Measurements from ENCODE around the gene ARL2. TPM values are rescaled to one million over a fixed set of nuclear protein-coding genes. Genes with fewer than 3 reads are reported as not detected.
"Not testable (repeated sequence)": the region's sequence is repeated elsewhere in the genome, so short reads cannot be mapped to it uniquely, and the experiment has no call there.

ARL2 gene
- total RNA-seq, 2 experiments from 2014 or later: 62.4 to 65.3 TPM

- H3K36me3 Mint-ChIP-seq (ENCODE audit: low read depth): no peaks in the 10 kb centered on the region
- H3K27me3 Mint-ChIP-seq: peaks cover 6% of the 10 kb centered on the region
- H3K4me3 Mint-ChIP-seq: no peak overlapping the region
- no peak for DNase-seq
- H3K27ac Mint-ChIP-seq: peak overlapping the region; percentile 36
- H3K4me1 Mint-ChIP-seq: peaks cover 34% of the 10 kb centered on the region
- ChIA-PET POLR2A (no interaction called here), CTCF (interaction anchor here (0.6 kb wide), 1 partner anchor 26 kb away, joined by 3 read pairs; no protein-coding TSS in a partner anchor)
- no peaks in the 10 kb centered on the region for H3K9me3 Mint-ChIP-seq
Measured at GRCh38 chr11:64994318-64994717, 19.6 kb upstream of the ARL2 start.

GRCh38 chr11:64996327-64996709, 17.6 kb upstream of the ARL2 start:
- Mint-ChIP-seq H3K27me3 (peaks cover 6% of the 10 kb centered on the region), H3K36me3 (ENCODE audit: low read depth) (no peaks in the 10 kb centered on the region), H3K4me1 (peaks cover 24% of the 10 kb centered on the region), H3K9me3 (no peaks in the 10 kb centered on the region), H3K27ac (peak overlapping the region; percentile 61), H3K4me3 (peak overlapping the region; percentile 38)
- CTCF ChIA-PET: interaction anchor here (0.8 to 1.9 kb wide), 9 partner anchors 9 to 229 kb away, joined by 3 to 16 read pairs (median 3); partner anchors contain the start of gene ARL2
- POLR2A ChIA-PET: no interaction called here
- no peak for DNase-seq

DNA sequence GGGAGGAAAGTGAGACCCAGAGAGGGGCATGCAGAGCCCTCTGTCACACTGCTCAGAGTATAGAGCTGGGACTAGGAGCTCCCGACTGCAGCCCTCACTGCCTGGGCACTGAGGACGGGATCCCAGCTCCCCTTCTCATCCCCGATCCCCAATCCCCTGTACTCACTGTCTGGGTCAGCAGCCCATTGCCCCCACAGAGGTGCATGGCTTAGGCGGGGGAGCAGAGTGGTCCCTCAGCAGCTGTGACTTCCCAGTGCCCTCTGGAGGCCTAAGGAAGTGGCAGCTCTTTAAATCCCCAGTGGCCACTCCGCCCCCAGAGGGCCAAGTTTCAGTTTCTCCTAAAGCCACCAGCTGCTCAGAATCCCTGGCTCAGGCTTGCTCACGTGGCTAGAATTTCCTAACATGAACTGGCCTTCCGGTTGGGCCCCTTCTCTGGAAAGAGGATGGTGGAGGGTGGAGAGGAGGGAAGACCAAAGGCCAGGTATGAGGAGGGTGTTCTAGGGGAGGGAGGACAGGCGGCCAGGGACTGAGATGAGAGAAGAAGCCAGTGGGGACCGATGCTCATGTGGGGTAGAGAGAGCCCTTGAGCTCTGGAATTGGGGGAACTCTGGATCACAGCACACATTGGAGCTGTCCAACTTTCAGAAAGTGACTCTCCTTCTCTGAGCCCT, 17.1 kb upstream of the ARL2 start, which contains the start of gene BATF2:
BATF2 (minus strand) TSS at position 262 of the 671 bp plus-strand sequence; CDS start at position 205, 57 bp downstream.
- Mint-ChIP-seq H3K27ac (peak within 1 kb of the TSS; percentile 61), H3K9me3 (no peaks in the 10 kb centered on the region), H3K4me1 (peaks cover 24% of the 10 kb centered on the region), H3K4me3 (peak within 1 kb of the TSS; percentile 38), H3K27me3 (peaks cover 4% of the 10 kb centered on the region), H3K36me3 (ENCODE audit: low read depth) (no peaks in the 10 kb centered on the region)
- no peak for DNase-seq
- ChIA-PET CTCF (interaction anchor here (0.8 to 1.9 kb wide), 8 partner anchors 10 to 229 kb away, joined by 3 to 16 read pairs (median 4); partner anchors contain the start of gene ARL2), POLR2A (no interaction called here)

- no peak overlapping the region for H3K4me3 Mint-ChIP-seq
- ChIA-PET CTCF (interaction anchor here (1.6 to 6.3 kb wide), 4 partner anchors 9 to 26 kb away, joined by 5 to 54 read pairs (median 10); partner anchors contain the start of genes ARL2 and MAJIN), POLR2A (no interaction called here)
- H3K9me3 Mint-ChIP-seq: no peaks in the 10 kb centered on the region
- H3K4me1 Mint-ChIP-seq: peaks cover 24% of the 10 kb centered on the region
- peaks cover 3% of the 10 kb centered on the region for H3K27me3 Mint-ChIP-seq
- no peak for DNase-seq
- no peak overlapping the region for H3K27ac Mint-ChIP-seq
- no peaks in the 10 kb centered on the region for H3K36me3 Mint-ChIP-seq (ENCODE audit: low read depth)
Measured at GRCh38 chr11:64998141-64998540, 15.8 kb upstream of the ARL2 start.

DNA sequence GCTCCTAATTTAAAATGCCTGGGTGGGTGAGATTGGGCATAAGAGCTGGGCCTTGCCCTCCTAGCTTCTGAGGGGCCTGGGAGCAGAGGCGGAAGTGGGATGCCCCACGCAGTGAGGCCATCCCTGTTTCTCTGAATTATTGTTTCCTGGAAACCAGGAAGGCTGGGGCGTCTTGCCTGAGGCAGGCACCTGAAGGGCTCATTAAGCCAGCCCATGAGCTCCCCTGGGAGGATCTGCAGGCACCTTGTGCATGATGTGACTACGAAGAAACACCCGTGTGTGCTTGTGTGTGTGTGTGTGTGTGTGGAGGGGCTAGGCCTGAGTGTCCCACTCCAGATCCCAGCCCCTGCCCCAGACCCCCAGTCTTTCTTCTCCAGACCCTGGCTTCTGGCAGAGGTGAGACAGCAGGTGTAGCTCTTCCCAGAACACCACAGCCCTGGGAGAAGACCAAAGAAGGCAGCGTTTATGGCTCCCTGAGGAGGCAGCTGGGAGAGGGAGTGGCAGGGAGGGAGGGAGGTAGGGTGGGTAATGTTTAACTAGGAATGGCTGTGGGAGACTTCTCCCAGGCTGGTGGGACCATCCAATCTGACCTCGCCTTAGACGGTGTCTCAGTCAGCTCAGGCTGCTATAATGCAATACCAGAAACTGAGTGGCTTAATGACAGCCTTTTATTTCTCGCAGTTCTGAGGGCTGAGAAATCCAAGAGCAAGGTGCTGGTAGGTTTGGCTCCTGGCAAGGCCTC, 15.1 kb upstream of the ARL2 start:
- H3K9me3 Mint-ChIP-seq: no peaks in the 10 kb centered on the region
- DNase-seq: no peak
- ChIA-PET POLR2A (no interaction called here), CTCF (interaction anchor here (1.6 to 6.3 kb wide), 2 partner anchors 14 to 27 kb away, joined by 5 to 54 read pairs; partner anchors contain the start of genes ARL2 and MAJIN)
- no peaks in the 10 kb centered on the region for H3K36me3 Mint-ChIP-seq (ENCODE audit: low read depth)
- peaks cover 24% of the 10 kb centered on the region for H3K4me1 Mint-ChIP-seq
- no peak overlapping the region for H3K4me3 Mint-ChIP-seq
- no peak overlapping the region for H3K27ac Mint-ChIP-seq
- H3K27me3 Mint-ChIP-seq: peaks cover 2% of the 10 kb centered on the region

DNA sequence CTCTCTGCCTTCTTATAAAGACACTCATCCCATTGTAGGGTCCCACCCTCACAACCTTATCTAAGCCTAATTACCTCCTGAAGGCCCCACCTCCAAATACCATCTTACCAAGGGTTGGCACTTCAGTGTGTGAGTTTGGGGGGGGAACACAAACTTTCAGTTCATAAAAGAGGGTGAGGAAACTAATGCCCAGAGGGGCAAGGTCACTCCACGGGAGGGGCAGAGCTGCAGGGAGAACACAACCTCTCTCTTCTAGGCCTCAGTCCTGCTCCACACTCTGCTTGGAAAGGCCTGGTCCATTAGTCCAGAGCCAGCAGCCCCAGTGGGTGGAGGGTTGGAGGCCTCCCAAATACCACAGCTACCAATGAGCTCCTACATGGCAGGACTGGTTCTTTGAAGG, 14.5 kb upstream of the ARL2 start:
- Mint-ChIP-seq H3K36me3 (ENCODE audit: low read depth) (no peaks in the 10 kb centered on the region), H3K9me3 (no peaks in the 10 kb centered on the region), H3K4me3 (no peak overlapping the region), H3K27me3 (no peaks in the 10 kb centered on the region), H3K4me1 (peaks cover 24% of the 10 kb centered on the region), H3K27ac (no peak overlapping the region)
- ChIA-PET CTCF (interaction anchor here (6.3 kb wide), 1 partner anchor 14 kb away, joined by 54 read pairs; the partner anchor contains the start of gene ARL2), POLR2A (no interaction called here)
- DNase-seq: no peak

- DNase-seq: no peak
- peaks cover 10% of the 10 kb centered on the region for H3K4me1 Mint-ChIP-seq
- POLR2A ChIA-PET: no interaction called here
- H3K36me3 Mint-ChIP-seq (ENCODE audit: low read depth): no peaks in the 10 kb centered on the region
- H3K4me3 Mint-ChIP-seq: no peak overlapping the region
- no peak overlapping the region for H3K27ac Mint-ChIP-seq
- H3K27me3 Mint-ChIP-seq: no peaks in the 10 kb centered on the region
- no peaks in the 10 kb centered on the region for H3K9me3 Mint-ChIP-seq
- CTCF ChIA-PET: interaction anchor here (1.1 to 6.3 kb wide), 3 partner anchors 10 to 30 kb away, joined by 4 to 54 read pairs (median 8); partner anchors contain the start of genes ARL2 and MAJIN
Measured at GRCh38 chr11:65002706-65003105, 11.3 kb upstream of the ARL2 start.

GRCh38 chr11:65003282-65003681, 10.7 kb upstream of the ARL2 start:
- Mint-ChIP-seq H3K4me1 (peaks cover 7% of the 10 kb centered on the region), H3K4me3 (no peak overlapping the region), H3K36me3 (ENCODE audit: low read depth) (no peaks in the 10 kb centered on the region), H3K27ac (no peak overlapping the region), H3K9me3 (no peaks in the 10 kb centered on the region), H3K27me3 (no peaks in the 10 kb centered on the region)
- DNase-seq: no peak
- POLR2A ChIA-PET: no interaction called here
- CTCF ChIA-PET: interaction anchor here (0.9 to 6.3 kb wide), 4 partner anchors 10 to 31 kb away, joined by 3 to 54 read pairs (median 6); partner anchors contain the start of genes ARL2, MAJIN and SNX15

- H3K36me3 Mint-ChIP-seq (ENCODE audit: low read depth); H3K4me1 Mint-ChIP-seq; H3K4me3 Mint-ChIP-seq; H3K27ac Mint-ChIP-seq; POLR2A ChIA-PET; H3K9me3 Mint-ChIP-seq; DNase-seq; H3K27me3 Mint-ChIP-seq: not testable (repeated sequence)
- CTCF ChIA-PET: interaction anchor here (0.6 to 6.3 kb wide), 4 partner anchors 9 to 47 kb away, joined by 3 to 54 read pairs (median 6); partner anchors contain the start of genes ARL2, MAJIN and SNX15
Measured at GRCh38 chr11:65003968-65004367, 10.0 kb upstream of the ARL2 start.

- ChIA-PET CTCF (interaction anchor here (1.1 to 1.2 kb wide), 2 partner anchors 38 to 110 kb away, joined by 3 to 4 read pairs; partner anchors contain the start of gene ZNHIT2), POLR2A (no interaction called here)
- H3K4me3 Mint-ChIP-seq: no peak overlapping the region
- H3K9me3 Mint-ChIP-seq: no peaks in the 10 kb centered on the region
- H3K4me1 Mint-ChIP-seq: peaks cover 3% of the 10 kb centered on the region
- no peak overlapping the region for H3K27ac Mint-ChIP-seq
- H3K36me3 Mint-ChIP-seq (ENCODE audit: low read depth): no peaks in the 10 kb centered on the region
- H3K27me3 Mint-ChIP-seq: no peaks in the 10 kb centered on the region
- DNase-seq: no peak
Measured at GRCh38 chr11:65008016-65008415, 5.9 kb upstream of the ARL2 start.

- Mint-ChIP-seq H3K4me1 (peaks cover 8% of the 10 kb centered on the region), H3K36me3 (ENCODE audit: low read depth) (no peaks in the 10 kb centered on the region), H3K9me3 (no peaks in the 10 kb centered on the region), H3K27me3 (no peaks in the 10 kb centered on the region), H3K27ac (no peak overlapping the region), H3K4me3 (no peak overlapping the region)
- CTCF ChIA-PET: interaction anchor here (0.6 to 1.2 kb wide), 4 partner anchors 40 to 357 kb away, joined by 4 read pairs; partner anchors contain the start of gene ZNHIT2
- no peak for DNase-seq
- POLR2A ChIA-PET: no interaction called here
Measured at GRCh38 chr11:65008873-65009272, 5.1 kb upstream of the ARL2 start.

DNA sequence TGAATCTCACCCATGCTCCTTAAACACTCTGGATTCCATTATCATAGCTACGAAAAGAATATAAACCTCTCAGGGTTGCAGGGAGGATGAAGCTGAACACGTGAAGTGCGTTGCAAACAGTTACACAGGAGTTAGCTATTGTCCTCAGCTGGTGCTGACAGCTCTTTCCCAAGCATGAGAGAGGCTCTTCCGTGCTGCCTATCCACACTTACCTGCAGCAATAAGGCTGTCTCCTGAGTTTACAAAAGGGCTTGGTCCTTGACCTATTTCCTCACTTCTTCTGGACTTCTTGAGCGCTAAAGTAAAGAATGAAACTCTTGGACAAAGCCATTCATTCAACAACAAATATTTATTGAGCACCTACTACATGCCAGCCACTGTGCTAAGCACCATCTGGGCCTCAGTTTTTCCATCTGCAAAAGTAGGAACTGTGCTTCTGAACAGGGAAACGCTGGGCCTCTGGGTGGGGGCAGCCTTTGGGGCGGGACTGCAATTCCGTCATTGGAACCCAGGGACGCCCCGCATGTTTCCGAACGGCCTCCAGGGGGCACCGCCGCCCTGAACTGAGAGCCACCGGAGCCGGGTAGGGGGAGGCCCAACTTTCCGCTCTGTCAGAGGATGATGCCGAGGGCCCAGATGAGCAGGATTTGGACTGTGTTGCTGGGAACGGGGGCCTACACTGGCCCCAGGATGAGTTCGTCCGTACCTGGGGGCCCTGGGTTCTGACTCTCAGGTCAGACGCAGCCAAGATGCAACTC, 651 bp upstream of the ARL2 start:
- H3K27ac Mint-ChIP-seq: peak overlapping the region; percentile 97
- no peaks in the 10 kb centered on the region for H3K9me3 Mint-ChIP-seq
- no peaks in the 10 kb centered on the region for H3K27me3 Mint-ChIP-seq
- H3K4me3 Mint-ChIP-seq: peak overlapping the region; percentile 84
- peaks cover 19% of the 10 kb centered on the region for H3K36me3 Mint-ChIP-seq (ENCODE audit: low read depth)
- ChIA-PET CTCF (interaction anchor here (0.6 to 4.9 kb wide), 46 partner anchors 9 to 1353 kb away, joined by 3 to 54 read pairs (median 4); partner anchors contain the start of genes ATG2A, BATF2, CDC42BPG and CDCA5), POLR2A (no interaction called here)
- peak; percentile 94 for DNase-seq
- peaks cover 26% of the 10 kb centered on the region for H3K4me1 Mint-ChIP-seq

All from activated CD4-positive, alpha-beta T cell treated with anti-CD3 and anti-CD28 coated beads, Interleukin-2, amount 10 ng/mL, durations not matched to agents 7 days and 5 days (primary cell).